Hematopoietic multipotent progenitor cell treated with erythropoietin and hydrocortisone succinate and interleukin-3 and kit ligand, for 4 days (in vitro differentiated cells): Measurements from ENCODE around the gene CPA1.
A peak's percentile ranks its signal among the peaks of the same experiment; 100 is the strongest.

Experiments
- DNase-seq: peaks from one replicate; pipeline ENCODE4 v3.0.0-alpha.2; 2015

The CPA1 gene

DNA sequence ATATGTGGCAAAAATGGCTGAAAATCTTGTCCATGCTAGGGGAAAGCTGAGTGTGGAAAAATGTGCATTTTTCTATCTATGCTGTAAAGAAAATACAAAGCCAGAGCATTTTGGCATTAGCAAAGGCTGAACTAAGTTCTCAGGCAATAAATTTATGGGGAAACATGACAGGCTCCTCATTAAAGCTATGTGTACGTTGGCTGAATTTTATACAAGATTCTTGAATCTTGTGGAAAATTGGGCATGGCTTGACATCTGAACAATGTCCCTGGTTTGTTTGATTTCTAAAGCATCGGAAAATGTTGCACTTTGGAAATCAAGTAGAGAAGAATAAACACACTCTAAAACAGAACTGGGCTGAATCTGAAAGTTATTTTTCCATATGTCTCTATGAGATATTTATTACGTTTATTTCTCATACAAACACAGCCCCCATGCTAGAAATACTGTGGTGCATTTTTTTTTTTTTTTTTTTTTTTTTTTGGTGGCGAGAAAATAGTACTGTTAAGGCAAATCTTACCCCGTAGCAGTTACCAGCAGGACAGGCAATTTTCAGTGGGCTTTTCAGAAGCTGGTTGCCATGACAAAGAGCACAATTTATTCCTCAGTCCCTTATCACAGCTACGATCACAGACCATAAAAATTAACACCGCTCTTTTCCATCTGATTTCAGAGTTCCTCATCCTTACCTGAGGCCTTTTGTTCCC lies 16.9 kb downstream of the CPA1 start:
- DNase-seq = no peak

DNA sequence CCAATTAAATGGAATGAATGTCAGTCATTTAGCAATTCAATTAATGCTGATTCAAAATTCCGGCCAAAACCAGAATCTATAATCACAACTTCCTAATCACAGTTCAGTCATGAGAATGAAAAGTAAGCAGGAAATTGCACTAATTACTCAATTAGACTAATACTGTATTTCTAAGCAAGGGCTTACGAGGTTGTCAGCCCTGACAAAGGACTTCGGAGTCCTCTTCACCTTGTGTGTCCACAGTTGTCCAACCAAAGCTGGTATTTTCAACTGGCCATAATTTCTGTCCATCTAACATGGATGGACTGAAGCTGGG lies 17.4 kb downstream of the CPA1 start:
- DNase-seq = no peak

GRCh38 chr7:130398526-130399090 lies 18.3 kb downstream of the CPA1 start:
- peak; percentile 31 for DNase-seq

- no peak for DNase-seq
Observed at GRCh38 chr7:130400120-130400572, 19.9 kb downstream of the CPA1 start.

DNA sequence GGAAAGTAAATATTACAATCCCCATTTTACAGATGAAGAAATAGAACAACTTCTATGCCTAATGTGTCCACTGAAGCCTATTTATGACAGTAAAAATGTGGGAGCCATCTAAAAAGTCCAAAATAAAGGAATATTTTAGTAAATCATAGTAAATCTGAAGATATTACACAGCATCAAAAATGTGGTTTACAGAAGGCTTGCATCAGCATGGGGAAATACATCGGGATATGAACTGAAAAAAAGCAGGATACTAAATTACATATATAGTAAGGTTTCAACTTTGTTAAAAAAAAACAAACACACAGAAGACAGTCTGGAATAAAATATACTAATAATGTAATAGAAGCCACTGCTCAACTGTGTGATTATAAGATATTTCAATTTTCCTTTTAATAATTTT lies 20.8 kb downstream of the CPA1 start:
- DNase-seq = no peak

- no peak for DNase-seq
Observed at GRCh38 chr7:130401578-130401977, 21.3 kb downstream of the CPA1 start.

DNA sequence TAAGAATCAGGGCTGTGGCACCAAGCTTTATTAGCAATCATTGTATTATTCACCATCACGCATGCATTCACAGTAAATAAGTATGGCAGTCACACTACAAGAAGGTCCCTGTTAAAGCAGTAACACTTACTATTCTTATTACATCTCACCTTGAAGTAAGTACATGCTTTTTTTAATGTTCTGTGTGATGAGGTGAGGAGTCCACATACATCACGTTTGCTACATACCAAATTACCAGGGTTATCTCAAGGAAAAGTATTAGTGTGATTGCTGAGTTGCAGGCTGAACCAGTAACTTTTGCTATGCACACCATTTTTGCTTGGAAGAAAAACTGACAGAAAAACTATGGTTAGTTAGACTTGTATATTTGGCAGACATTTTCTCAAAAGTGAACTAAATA lies 24.7 kb downstream of the CPA1 start:
- DNase-seq = no peak

GRCh38 chr7:130409067-130409711 lies 28.9 kb downstream of the CPA1 start:
- no peak for DNase-seq

DNA sequence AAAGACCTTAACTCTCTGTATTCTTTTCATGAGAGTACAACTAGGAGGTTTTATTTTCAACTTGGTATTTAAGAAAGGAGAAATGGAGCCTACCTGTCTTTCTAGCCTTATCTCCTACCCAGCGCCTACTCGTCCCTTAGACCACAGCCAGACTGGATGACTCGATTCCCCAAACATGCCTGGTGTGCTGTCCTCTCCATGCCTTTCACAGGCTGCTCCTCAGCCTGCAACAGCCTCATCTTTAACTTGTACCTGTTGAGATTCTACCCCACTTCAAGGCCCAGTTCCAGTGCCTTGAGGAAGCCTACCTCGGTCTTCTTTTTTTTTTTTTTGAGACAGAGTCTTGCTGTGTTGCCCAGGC lies 29.4 kb downstream of the CPA1 start:
- no peak for DNase-seq

DNA sequence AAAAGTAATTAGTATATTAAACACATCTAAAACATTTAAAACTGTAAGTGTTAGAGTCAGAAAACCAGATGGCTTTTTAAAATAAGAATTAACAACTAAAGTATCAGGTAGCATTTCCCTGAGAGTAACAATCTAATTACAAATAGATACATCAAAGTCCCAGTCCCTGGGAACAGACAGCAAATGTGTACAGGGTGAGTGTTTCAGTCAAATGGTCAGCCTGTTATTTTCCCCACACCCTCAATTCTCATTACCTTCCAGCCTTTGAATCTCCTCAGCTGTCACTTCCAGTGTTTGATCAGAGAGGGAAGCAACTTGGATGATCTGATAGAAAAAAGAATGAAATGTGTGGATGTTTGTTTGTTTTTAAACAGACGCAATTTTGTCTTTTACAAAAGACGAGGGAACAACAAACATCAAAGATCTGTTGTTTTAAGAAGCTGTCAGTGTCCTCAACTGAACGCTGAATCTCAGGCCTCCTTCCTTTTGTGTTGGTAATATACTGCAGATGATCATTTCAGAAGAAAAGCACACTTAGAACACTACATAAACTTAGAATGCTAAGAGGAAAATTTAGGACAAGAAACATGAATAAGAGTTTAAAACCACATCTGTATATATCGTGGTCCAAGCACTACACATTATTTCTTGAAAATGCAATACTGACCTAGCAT lies 30.7 kb downstream of the CPA1 start:
- no peak for DNase-seq

DNA sequence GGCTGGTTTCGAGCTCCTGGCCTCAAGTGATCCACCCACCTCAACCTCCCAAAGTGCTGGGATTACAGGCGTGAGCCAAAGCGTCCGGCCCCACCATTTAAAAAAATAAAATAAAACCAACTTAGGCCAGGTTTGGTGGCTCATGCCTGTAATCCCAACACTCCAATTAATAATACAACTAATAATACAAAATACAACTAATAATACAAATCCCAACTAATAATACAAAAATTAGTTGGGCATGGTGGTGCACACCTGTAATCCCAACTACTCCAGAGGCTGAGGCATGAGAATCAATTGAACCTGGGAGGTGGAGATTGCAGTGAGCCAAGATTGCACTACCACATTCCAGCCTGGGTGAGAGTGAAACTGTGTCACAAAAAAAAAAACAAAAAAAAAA lies 32.9 kb downstream of the CPA1 start:
- no peak for DNase-seq

GRCh38 chr7:130415006-130415405 lies 34.7 kb downstream of the CPA1 start:
- peak; percentile 47 for DNase-seq

- DNase-seq = peak; percentile 69
Observed at GRCh38 chr7:130417213-130417612, 36.9 kb downstream of the CPA1 start.

GRCh38 chr7:130418306-130418705 lies 38.0 kb downstream of the CPA1 start:
- no peak for DNase-seq

- no peak for DNase-seq
Observed at GRCh38 chr7:130419658-130420057, 39.4 kb downstream of the CPA1 start.

GRCh38 chr7:130420943-130421578 lies 40.8 kb downstream of the CPA1 start:
- DNase-seq = no peak

DNA sequence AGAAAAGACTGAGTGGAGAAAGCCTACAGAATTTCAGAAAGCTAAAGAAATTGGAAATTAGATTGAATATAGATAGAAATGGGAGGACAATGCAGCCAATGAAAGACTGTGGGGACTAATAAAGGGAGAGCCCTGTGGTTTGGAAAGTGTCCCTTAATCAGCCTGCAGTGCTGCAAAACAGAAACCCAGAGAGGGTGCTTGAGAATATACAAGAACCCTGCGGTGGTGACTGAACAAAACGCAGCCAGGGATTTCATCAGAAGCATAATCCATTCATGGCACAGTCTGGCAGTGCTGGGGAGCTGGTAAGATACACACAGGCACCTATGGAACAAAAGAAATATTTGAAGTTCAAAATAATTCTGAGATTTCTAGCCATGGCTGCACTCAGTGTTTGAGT lies 41.4 kb downstream of the CPA1 start:
- peak; percentile 56 for DNase-seq

DNA sequence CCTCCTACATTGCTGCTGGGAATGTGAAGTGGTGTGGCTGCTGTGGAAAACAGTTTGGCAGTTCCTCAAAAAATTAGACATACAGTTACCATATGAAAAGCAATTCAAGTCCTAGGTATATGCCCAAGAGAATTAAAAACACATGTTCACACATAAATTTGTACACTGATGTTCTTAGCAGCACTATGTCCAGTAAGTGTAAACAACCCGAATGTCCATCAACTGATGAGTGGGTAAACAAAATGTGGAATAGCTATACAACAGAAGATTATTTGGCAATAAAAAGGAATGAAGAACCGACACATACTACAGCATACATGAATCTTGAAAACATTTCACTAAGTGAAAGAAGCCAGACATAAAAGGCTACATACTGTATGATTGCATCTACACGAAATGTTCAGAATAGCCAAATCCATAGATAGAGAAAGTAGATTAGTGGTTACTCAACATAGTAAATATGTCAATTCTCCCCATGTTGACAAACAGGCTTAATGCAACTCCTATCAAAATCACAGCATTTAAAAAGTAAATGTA lies 43.3 kb downstream of the CPA1 start:
- DNase-seq = no peak

DNA sequence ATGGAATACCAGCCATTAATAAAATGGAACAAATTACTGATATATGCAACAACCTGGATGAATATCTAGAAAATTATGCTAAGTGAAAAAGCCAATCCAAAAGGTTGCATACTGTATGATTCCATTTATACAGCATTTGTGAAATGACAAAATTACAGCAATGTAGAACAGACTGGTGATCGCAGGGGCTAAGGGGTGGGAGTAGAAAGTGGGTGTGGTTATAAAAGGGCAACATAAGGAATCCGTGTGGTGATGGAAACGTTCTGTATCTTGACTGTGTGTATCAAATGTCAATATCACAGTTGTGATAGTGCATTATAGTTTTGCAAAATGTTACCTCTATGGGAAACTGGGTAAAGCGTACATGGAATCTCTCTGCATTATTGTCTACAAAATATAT lies 45.5 kb downstream of the CPA1 start:
- DNase-seq = no peak

DNA sequence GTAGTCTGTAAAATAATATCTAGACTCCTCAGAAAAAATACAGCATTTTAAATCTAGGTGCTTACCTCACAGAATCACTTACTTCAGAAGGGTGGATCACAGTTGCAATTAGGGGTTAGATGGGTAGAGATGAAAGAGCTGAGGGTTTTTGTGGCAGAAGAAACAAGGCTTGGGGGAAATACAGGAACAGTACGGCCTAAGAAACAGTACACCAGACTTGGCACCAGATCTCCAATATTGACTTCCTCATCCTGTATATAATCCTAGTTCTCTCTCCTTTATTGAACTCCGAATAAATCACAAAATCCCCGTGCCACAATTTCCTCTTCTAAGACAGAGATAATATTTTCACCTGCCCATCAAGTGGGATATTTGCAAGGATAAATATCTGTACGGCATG lies 46.3 kb downstream of the CPA1 start:
- no peak for DNase-seq

DNA sequence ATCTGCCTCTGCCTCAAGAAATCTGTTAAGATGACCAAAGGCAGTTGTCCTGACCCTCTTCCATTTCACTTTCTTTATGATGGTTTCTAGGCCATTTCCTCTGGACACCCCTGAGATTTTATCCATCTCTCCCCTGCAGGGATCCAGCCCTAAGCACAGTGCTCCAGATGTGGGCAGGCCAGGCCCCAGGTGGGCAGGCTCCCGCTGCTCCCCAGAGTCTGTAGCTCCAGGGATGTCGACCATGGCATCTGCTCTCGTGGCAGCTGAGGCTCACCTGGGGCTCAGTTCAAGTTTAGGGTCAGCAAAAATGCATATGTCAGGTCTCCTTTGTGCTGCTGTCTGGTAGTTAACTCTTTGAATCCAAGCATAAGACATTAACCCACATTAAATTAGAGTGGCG lies 48.7 kb downstream of the CPA1 start:
- no peak for DNase-seq

GRCh38 chr7:130430115-130430514 lies 49.8 kb downstream of the CPA1 start:
- no peak for DNase-seq
